H1 (cell line): ENCODE measurements around the gene VDR. TPM values are rescaled to one million over a fixed set of nuclear protein-coding genes. Genes with fewer than 3 reads are reported as not detected.

ENCODE experiments used
- CTCF ChIA-PET: fragments of 300-600 bp; sonication (Branson Sonifier 250); formaldehyde crosslinking; loops from one replicate; lab custom pipeline; 2021; ENCODE audit not compliant: partially characterized antibody; lab: Charles Lee
- POLR2A ChIA-PET: fragments of 300-600 bp; sonication (Branson Sonifier 250); formaldehyde crosslinking; loops from one replicate; lab custom pipeline; 2021; ENCODE audit warnings: inconsistent platforms; ENCODE audit not compliant: partially characterized antibody; lab: Charles Lee
- DNase-seq, 2 experiments: peaks; one replicate each; pipeline versions ENCODE4 v3.0.0 to v3.0.0-alpha.2; 2010 to 2022; ENCODE audit warnings: low spot score in 2 of 2, low read depth in 1 of 2, mixed read lengths in 1 of 2
- FAIRE-seq: peaks from 2 replicates; lab custom pipeline; 2011; peaks lifted over from hg19 to GRCh38; lab: Jason Lieb, UNC
- H2AFZ ChIP-seq: 2 replicates; pipeline ENCODE4 v1.8.1; 2012; ENCODE audit warnings: low read length, inconsistent platforms
- H2AK5ac ChIP-seq: 2 replicates; pipeline ENCODE4 v1.6.1; 2013; ENCODE audit warnings: low read depth, low read length
- H2BK120ac ChIP-seq: replicated peaks from 2 replicates; pipeline ENCODE3; 2013; ENCODE audit warnings: low read depth, low read length, inconsistent platforms
- H2BK12ac ChIP-seq: 2 replicates; pipeline ENCODE4 v1.6.1; 2013; ENCODE audit warnings: low read depth, low read length
- H2BK15ac ChIP-seq: 2 replicates; pipeline ENCODE4 v1.6.1; 2013; ENCODE audit warnings: low read length
- H2BK20ac ChIP-seq: 2 replicates; pipeline ENCODE4 v1.6.1; 2013; ENCODE audit warnings: low read length
- H2BK5ac ChIP-seq: 2 replicates; pipeline ENCODE4 v1.6.1; 2013; ENCODE audit warnings: low read depth, low read length
- H3K14ac ChIP-seq: 2 replicates; pipeline ENCODE4 v1.6.1; 2013; ENCODE audit warnings: inconsistent platforms; ENCODE audit not compliant: insufficient read length
- H3K18ac ChIP-seq: 2 replicates; pipeline ENCODE4 v1.6.1; 2013; ENCODE audit warnings: low read length; ENCODE audit errors: extremely low read depth
- H3K23ac ChIP-seq: 2 replicates; pipeline ENCODE4 v1.6.1; 2013; ENCODE audit warnings: inconsistent platforms; ENCODE audit not compliant: insufficient read length
- H3K23me2 ChIP-seq: 2 replicates; pipeline ENCODE4 v1.6.1; 2013; ENCODE audit warnings: low read depth, low read length
- H3K27ac ChIP-seq: 2 replicates; pipeline ENCODE4 v1.6.1; 2011; ENCODE audit warnings: low read depth, low read length, inconsistent platforms
- H3K27me3 ChIP-seq, 4 experiments: replicated peaks in 1 of 4; 1 replicate in 1 of 4; 2 replicates in 3 of 4; pipeline versions ENCODE4 v1.6.1 to v1.8.1; 2011 to 2013; ENCODE audit warnings: low read length in 3 of 4, mild to moderate bottlenecking in 3 of 4, inconsistent platforms in 2 of 4, mixed read lengths in 2 of 4, moderate library complexity in 1 of 4; ENCODE audit not compliant: control insufficient read depth in 3 of 4, insufficient read depth in 3 of 4; ENCODE audit errors: extremely low read depth in 1 of 4
- H3K36me3 ChIP-seq, 4 experiments: 2 replicates each; pipeline versions ENCODE4 v1.6.1 to v1.8.1; 2011 to 2013; ENCODE audit warnings: mild to moderate bottlenecking in 4 of 4, low read length in 3 of 4, moderate library complexity in 2 of 4, control low read depth in 1 of 4, inconsistent platforms in 1 of 4; ENCODE audit not compliant: insufficient read depth in 4 of 4, control insufficient read depth in 2 of 4
- H3K4ac ChIP-seq: replicated peaks from 2 replicates; pipeline ENCODE3; 2013; ENCODE audit warnings: low read length, low read depth, mixed read lengths, inconsistent platforms; ENCODE audit not compliant: insufficient read length
- H3K4me1 ChIP-seq, 4 experiments: replicated peaks in 1 of 4; 1 replicate in 1 of 4; 2 replicates in 3 of 4; pipeline versions ENCODE4 v1.6.1 to v1.8.1; 2011 to 2013; ENCODE audit warnings: low read length in 3 of 4, inconsistent platforms in 2 of 4, mixed read lengths in 1 of 4; ENCODE audit not compliant: insufficient read depth in 4 of 4, control insufficient read depth in 3 of 4
- H3K4me2 ChIP-seq, 2 experiments: 2 replicates each; pipeline versions ENCODE4 v1.6.1 to v1.8.1; 2011 to 2013; ENCODE audit warnings: low read depth in 2 of 2, low read length in 2 of 2, control low read depth in 1 of 2, inconsistent platforms in 1 of 2, mild to moderate bottlenecking in 1 of 2; ENCODE audit not compliant: insufficient read depth in 1 of 2
- H3K4me3 ChIP-seq, 4 experiments: fragments of 200-600, 300-600 bp in 1 of 4; sonication (generic), shearing (Covaris generic), sonication (Bioruptor Twin) in 1 of 4; 2 replicates each; pipeline versions ENCODE4 v1.5.1 to v1.8.1; 2011 to 2016; ENCODE audit warnings: low read length in 4 of 4, low read depth in 3 of 4, control low read depth in 2 of 4, inconsistent platforms in 2 of 4, mild to moderate bottlenecking in 2 of 4, mixed read lengths in 1 of 4, moderate library complexity in 1 of 4; ENCODE audit not compliant: insufficient read depth in 2 of 4; ENCODE audit errors: extremely low read depth in 1 of 4
- H3K56ac ChIP-seq: replicated peaks from 2 replicates; pipeline ENCODE3; 2013; ENCODE audit warnings: low read depth, mild to moderate bottlenecking, mixed read lengths, low read length, inconsistent platforms; ENCODE audit not compliant: insufficient read length
- H3K79me1 ChIP-seq: 2 replicates; pipeline ENCODE4 v1.6.1; 2013; ENCODE audit warnings: low read depth, low read length, control low read depth
- H3K79me2 ChIP-seq, 2 experiments: 2 replicates each; pipeline versions ENCODE4 v1.6.1 to v1.8.1; 2012 to 2013; ENCODE audit warnings: low read length in 2 of 2, mild to moderate bottlenecking in 2 of 2, inconsistent platforms in 1 of 2; ENCODE audit not compliant: insufficient read depth in 2 of 2, control insufficient read depth in 1 of 2
- H3K9ac ChIP-seq, 4 experiments: replicated peaks in 1 of 4; 1 replicate in 1 of 4; 2 replicates in 3 of 4; pipeline versions ENCODE4 v1.6.1 to v1.8.1; 2011 to 2013; ENCODE audit warnings: low read depth in 3 of 4, low read length in 3 of 4, control low read depth in 2 of 4, mild to moderate bottlenecking in 2 of 4, moderate library complexity in 2 of 4, inconsistent platforms in 1 of 4; ENCODE audit errors: extremely low read depth in 1 of 4
- H3K9me3 ChIP-seq, 2 experiments: 2 replicates each; pipeline versions ENCODE4 v1.6.1 to v1.8.1; 2012 to 2013; ENCODE audit warnings: mild to moderate bottlenecking in 2 of 2, moderate library complexity in 2 of 2, control low read depth in 1 of 2, inconsistent platforms in 1 of 2, low read depth in 1 of 2, low read length in 1 of 2, mixed read lengths in 1 of 2; ENCODE audit not compliant: insufficient read depth in 2 of 2
- H4K20me1 ChIP-seq, 2 experiments: replicated peaks in 1 of 2; 2 replicates each; pipeline versions ENCODE3 to v1.8.1; 2011 to 2013; ENCODE audit warnings: inconsistent platforms in 2 of 2, low read length in 2 of 2, mild to moderate bottlenecking in 1 of 2; ENCODE audit not compliant: insufficient read depth in 2 of 2, control insufficient read depth in 1 of 2
- H4K5ac ChIP-seq: 2 replicates; pipeline ENCODE4 v1.6.1; 2013; ENCODE audit warnings: low read length, low read depth, mixed read lengths, inconsistent platforms; ENCODE audit not compliant: insufficient read length
- H4K8ac ChIP-seq: 2 replicates; pipeline ENCODE4 v1.8.0; 2013; ENCODE audit warnings: mild to moderate bottlenecking, moderate library complexity, low read length, inconsistent platforms; ENCODE audit not compliant: insufficient read depth; ENCODE audit errors: extremely low read depth
- H4K91ac ChIP-seq: replicated peaks from 2 replicates; pipeline ENCODE3; 2013; ENCODE audit warnings: low read length, mixed read lengths, inconsistent platforms; ENCODE audit not compliant: insufficient read length
- CTBP2 ChIP-seq: IDR thresholded peaks from 2 replicates; pipeline ENCODE4 v1.7.0; 2011; ENCODE audit warnings: borderline replicate concordance, mild to moderate bottlenecking, moderate library complexity, mixed read lengths, low read length; ENCODE audit not compliant: insufficient read depth, insufficient read length
- GABPA ChIP-seq: IDR thresholded peaks from 2 replicates; pipeline ENCODE4 v1.6.1; 2011; ENCODE audit warnings: mild to moderate bottlenecking, low read length, moderate library complexity, borderline replicate concordance; ENCODE audit not compliant: insufficient read depth
- POLR2A ChIP-seq, 2 experiments: IDR thresholded peaks; 1 replicate in 1 of 2; 2 replicates in 1 of 2; pipeline ENCODE4 v1.6.1; 2011; ENCODE audit warnings: low read depth in 2 of 2, low read length in 2 of 2, mild to moderate bottlenecking in 2 of 2; ENCODE audit errors: control extremely low read depth in 1 of 2
- RXRA ChIP-seq: IDR thresholded peaks from 2 replicates; pipeline ENCODE4 v1.6.1; 2011; ENCODE audit warnings: low read depth, mild to moderate bottlenecking, low read length, moderate library complexity; ENCODE audit not compliant: insufficient read depth
- SAP30 ChIP-seq: fragments of 300-600 bp; sonication (generic); IDR thresholded peaks from 2 replicates; pipeline ENCODE4 v1.7.1; 2012; ENCODE audit warnings: low read length, moderate library complexity, mild to moderate bottlenecking, inconsistent platforms; ENCODE audit not compliant: insufficient read depth, insufficient replicate concordance
- WGBS, 2 experiments: shearing (Covaris generic) in 1 of 2; methylation state at CpG; one replicate each; pipeline versions ENCODE4 v1.1.6 to v1.1.7; 2013 to 2015; ENCODE audit warnings: low lambda C conversion rate in 2 of 2, mixed read lengths in 2 of 2, inconsistent platforms in 1 of 2, low coverage in 1 of 2, missing lambda C conversion rate in 1 of 2; ENCODE audit not compliant: insufficient replicate concordance in 2 of 2, insufficient coverage in 1 of 2, insufficient read length in 1 of 2; ENCODE audit errors: extremely low coverage in 1 of 2, missing lambda C conversion rate in 1 of 2; 5-methylcytosine and 5-hydroxymethylcytosine counted together
- polyA plus RNA-seq, 7 experiments: library from polyadenylated mRNA; depleted of rRNA in 3 of 7; stranded (reverse) in 5 of 7; unstranded in 2 of 7; fragments of >200 nt in 5 of 7; fragments of 200-250 nt in 2 of 7; gene quantifications; 1 replicate in 5 of 7; 2 replicates in 1 of 7; 4 replicates in 1 of 7; pipeline versions ENCODE4 v1.2.1 to v1.2.3, GENCODE V29; 2011 to 2013; ENCODE audit warnings: missing spikeins in 2 of 7, mixed read lengths in 2 of 7
- total RNA-seq: library from RNA; stranded (reverse); fragmentation: NEBNext Ultra II Directional; extraction: Animal tissue kit (Norgen Biotek cat#: 25700); gene quantifications from 2 replicates; pipeline ENCODE4 v1.2.1, GENCODE V29; 2021

VDR gene
- total and polyA plus RNA-seq, 2 of the 8 experiments (the other 6 are each of a cell fraction or from before 2014, with no cell fraction given) = 0.44 to 0.65 TPM

- peak overlapping the region; percentile 50 for H4K91ac ChIP-seq
- ChIA-PET CTCF (interaction anchor here (1.2 to 58.8 kb wide), 6 partner anchors 8 to 73 kb away, joined by 4 to 2001 read pairs (median 36); no protein-coding TSS in a partner anchor), POLR2A (interaction anchor here (0.9 to 29.3 kb wide), 7 partner anchors 10 to 304 kb away, joined by 3 to 480 read pairs (median 11); partner anchors contain the start of gene PFKM)
- no peak for TF ChIP-seq CTBP2
- no peak for TF ChIP-seq GABPA
- TF ChIP-seq RXRA = no peak
- no peak for TF ChIP-seq SAP30
- TF ChIP-seq POLR2A (IDR thresholded peaks at IDR 0.05; ENCODE audit: control extremely low read depth in 1 of 2, low read depth in 2 of 2, low read length in 2 of 2) = 0 out of 3 replicates have a peak, but pooled peaks of 1 of the 2 experiments have one; percentile 10
- DNase-seq = no peak
- H2BK120ac ChIP-seq = no peak overlapping the region
- H3K4me2 ChIP-seq = peak overlapping the region in 1 of 2 experiments; percentile 76; a peak in 1 of 4 replicates
- no peak overlapping the region for H2AFZ ChIP-seq
- no peak overlapping the region for H3K4me3 ChIP-seq
- no peaks in the 10 kb centered on the region for H3K36me3 ChIP-seq
- H4K5ac ChIP-seq = no peak overlapping the region
- FAIRE-seq = no peak
- H2AK5ac ChIP-seq = peak overlapping the region; percentile 46; the same call in 1 of the 2 replicates
- no peaks in the 10 kb centered on the region for H3K27me3 ChIP-seq
- no peak overlapping the region for H2BK20ac ChIP-seq
- H2BK15ac ChIP-seq = peak overlapping the region; percentile 36
- H3K4me1 ChIP-seq = peaks cover 28 to 69% (median 55%) of the 10 kb centered on the region in 4 experiments
- 91% methylated on average over 3 of the region's 3 CpGs; no CpG with 5 or more reads in 1 of the 2 experiments for WGBS, 2 experiments
- no peak overlapping the region for H3K9ac ChIP-seq
- H3K79me2 ChIP-seq = peaks cover 4 to 79% of the 10 kb centered on the region in 2 experiments; a peak in 3 of 4 replicates
- H3K4ac ChIP-seq = no peak overlapping the region
- no peak overlapping the region for H3K14ac ChIP-seq
- no peak overlapping the region for H3K27ac ChIP-seq
- no peak overlapping the region for H4K8ac ChIP-seq
- H2BK12ac ChIP-seq = peak overlapping the region; percentile 82
- no peak overlapping the region for H3K56ac ChIP-seq
- no peak overlapping the region for H3K23ac ChIP-seq
- H4K20me1 ChIP-seq = peaks cover 2 to 22% of the 10 kb centered on the region in 2 experiments
- no peaks in the 10 kb centered on the region for H3K9me3 ChIP-seq
- peaks cover 10% of the 10 kb centered on the region for H3K79me1 ChIP-seq
- H3K18ac ChIP-seq = no peak overlapping the region; the same call in 1 of the 2 replicates
- peaks cover 5% of the 10 kb centered on the region for H3K23me2 ChIP-seq
- H2BK5ac ChIP-seq = peak overlapping the region; percentile 90; the same call in 1 of the 2 replicates
These were observed 90.1 kb downstream of the VDR start for GRCh38 chr12:47814539-47815170.
